GM06990 (cell line): ENCODE measurements around the gene FTO.

ENCODE experiments used
- DNase-seq: peaks from one replicate; pipeline ENCODE4 v3.0.0-alpha.2; 2011; ENCODE audit not compliant: insufficient read length; ENCODE audit errors: extremely low read depth
- H3K27me3 ChIP-seq: replicated peaks from 2 replicates; pipeline ENCODE4 v1.6.0; 2011; ENCODE audit warnings: low read length; ENCODE audit not compliant: control insufficient read depth, insufficient read depth
- H3K36me3 ChIP-seq: 2 replicates; pipeline ENCODE4 v1.5.1; 2011; ENCODE audit warnings: low read length; ENCODE audit not compliant: control insufficient read depth, insufficient read depth
- H3K4me3 ChIP-seq: replicated peaks from 2 replicates; pipeline ENCODE4 v1.5.1; 2011; ENCODE audit warnings: low read depth, mild to moderate bottlenecking, control low read depth, low read length
- CTCF ChIP-seq: IDR thresholded peaks from 2 replicates; pipeline ENCODE4 v1.5.1; 2011; ENCODE audit warnings: low read length, control low read depth, mild to moderate bottlenecking, inconsistent platforms; ENCODE audit not compliant: insufficient read depth, poor library complexity, severe bottlenecking

The FTO gene

DNA sequence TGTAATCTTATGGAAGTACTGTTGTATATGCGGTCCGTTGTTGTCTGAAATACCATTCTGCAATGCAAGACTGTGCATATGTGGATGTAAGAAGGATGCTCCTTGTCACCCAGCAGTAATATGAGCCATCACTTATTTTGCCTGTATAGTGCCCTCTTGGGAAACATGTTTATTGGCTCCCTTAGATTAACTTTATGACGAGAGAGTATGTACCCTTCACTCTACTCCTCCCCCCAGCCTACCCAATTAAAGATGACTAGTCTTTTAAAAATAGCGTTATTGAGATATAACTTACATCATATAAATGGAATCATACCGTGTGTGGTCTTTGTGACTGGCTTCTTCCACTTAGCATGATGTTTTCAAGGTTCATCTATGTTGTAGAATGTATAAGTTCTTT, 33.6 kb downstream of the FTO start:
- no peaks in the 10 kb centered on the region for H3K27me3 ChIP-seq
- no peaks in the 10 kb centered on the region for H3K36me3 ChIP-seq
- no peak for TF ChIP-seq CTCF
- H3K4me3 ChIP-seq, result no peak overlapping the region
- no peak for DNase-seq

- no peak for DNase-seq
- Histone ChIP-seq H3K4me3 (no peak overlapping the region), H3K36me3 (no peaks in the 10 kb centered on the region), H3K27me3 (no peaks in the 10 kb centered on the region)
- no peak for TF ChIP-seq CTCF
Observed at GRCh38 chr16:53740476-53740875, 36.5 kb downstream of the FTO start.

DNA sequence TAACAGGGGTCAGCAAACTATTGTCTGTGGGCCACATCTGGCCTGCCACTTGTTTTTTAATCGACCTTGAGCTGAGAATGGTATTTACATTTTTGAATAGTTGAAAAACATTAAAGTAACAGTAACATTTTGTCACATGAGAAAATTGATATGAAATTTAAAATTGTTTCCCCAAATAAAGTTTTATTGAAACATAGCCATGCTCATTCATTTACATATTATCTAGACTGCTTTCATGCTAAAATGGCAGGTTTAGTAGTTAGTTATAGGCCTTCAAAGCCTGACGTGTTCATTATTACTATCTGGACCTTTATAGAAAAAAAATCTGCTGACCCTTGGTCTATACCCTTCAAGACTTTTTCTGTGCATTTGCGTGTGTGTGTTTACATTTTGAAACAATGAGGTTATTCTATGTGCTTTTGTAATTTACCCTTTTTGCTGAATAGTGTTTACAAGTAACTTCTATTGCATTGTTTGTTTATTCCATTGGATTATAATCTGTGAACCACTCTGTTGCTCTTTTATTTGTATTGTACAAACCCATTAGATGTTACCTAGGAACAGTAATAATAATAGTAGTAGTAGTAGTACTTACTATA, 37.1 kb downstream of the FTO start:
- Histone ChIP-seq H3K4me3 (no peak overlapping the region), H3K36me3 (no peaks in the 10 kb centered on the region), H3K27me3 (no peaks in the 10 kb centered on the region)
- TF ChIP-seq CTCF, result no peak
- DNase-seq, result no peak

GRCh38 chr16:53741546-53741945, 37.6 kb downstream of the FTO start:
- Histone ChIP-seq H3K4me3 (no peak overlapping the region), H3K36me3 (no peaks in the 10 kb centered on the region), H3K27me3 (no peaks in the 10 kb centered on the region)
- no peak for TF ChIP-seq CTCF
- no peak for DNase-seq

GRCh38 chr16:53743149-53743566, 39.2 kb downstream of the FTO start:
- no peak overlapping the region for H3K4me3 ChIP-seq
- DNase-seq, result no peak
- H3K27me3 ChIP-seq, result no peaks in the 10 kb centered on the region
- H3K36me3 ChIP-seq, result no peaks in the 10 kb centered on the region
- peak; percentile 81 for TF ChIP-seq CTCF

DNA sequence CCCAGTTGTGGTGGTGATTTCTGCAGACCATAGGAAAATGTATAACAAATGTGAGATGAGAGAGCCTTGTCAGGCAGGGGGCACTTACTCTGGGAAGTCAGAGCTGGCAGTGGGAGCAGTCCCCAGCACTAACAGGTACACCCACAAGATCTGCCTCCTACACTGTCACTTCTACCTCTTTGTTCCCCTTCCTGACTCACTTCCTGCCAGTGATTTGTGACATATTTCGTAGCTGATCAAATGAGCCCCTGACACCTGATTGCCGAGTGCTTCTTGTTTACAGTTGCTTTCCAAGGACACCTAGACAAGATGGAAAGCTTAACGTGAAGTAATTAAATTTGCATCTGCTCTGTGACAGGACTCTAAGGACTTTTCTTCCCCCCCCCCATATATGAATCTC, 40.5 kb downstream of the FTO start:
- Histone ChIP-seq H3K36me3 (no peaks in the 10 kb centered on the region), H3K4me3 (no peak overlapping the region), H3K27me3 (no peaks in the 10 kb centered on the region)
- no peak for TF ChIP-seq CTCF
- DNase-seq, result peak; percentile 12
